Keratinocyte (primary cell): ENCODE measurements around the gene BCOR. TPM values are rescaled to one million over a fixed set of nuclear protein-coding genes. Genes with fewer than 3 reads are reported as not detected.

Experiments used
- DNase-seq: peaks from one replicate; pipeline ENCODE4 v3.0.0-alpha.2; 2011; ENCODE audit warnings: low read depth, missing footprints, low spot score
- FAIRE-seq: peaks from 2 replicates; lab custom pipeline; 2011; peaks lifted over from hg19 to GRCh38; lab: Jason Lieb, UNC
- H2AFZ ChIP-seq: 2 replicates; pipeline ENCODE4 v1.6.0; 2012; ENCODE audit warnings: low read length, control low read depth, inconsistent platforms; ENCODE audit not compliant: control insufficient read depth
- H3K27ac ChIP-seq: 2 replicates; pipeline ENCODE4 v1.5.1; 2011; ENCODE audit warnings: low read length; ENCODE audit not compliant: control insufficient read depth, insufficient read depth
- H3K27me3 ChIP-seq: 3 replicates; pipeline ENCODE4 v1.6.0; 2011; ENCODE audit warnings: low read length; ENCODE audit not compliant: control insufficient read depth, insufficient read depth; ENCODE audit errors: extremely low read depth
- H3K36me3 ChIP-seq, 2 experiments: 2 replicates in 1 of 2; 3 replicates in 1 of 2; pipeline ENCODE4 v1.5.1; 2011; ENCODE audit warnings: low read length in 2 of 2, mild to moderate bottlenecking in 1 of 2; ENCODE audit not compliant: control insufficient read depth in 2 of 2, insufficient read depth in 2 of 2; ENCODE audit errors: extremely low read depth in 1 of 2
- H3K4me1 ChIP-seq: 3 replicates; pipeline ENCODE4 v1.5.1; 2011; ENCODE audit warnings: low read length; ENCODE audit not compliant: control insufficient read depth, insufficient read depth; ENCODE audit errors: extremely low read depth
- H3K4me2 ChIP-seq: 3 replicates; pipeline ENCODE4 v1.6.0; 2011; ENCODE audit warnings: low read depth, low read length; ENCODE audit not compliant: control insufficient read depth, insufficient read depth; ENCODE audit errors: extremely low read depth
- H3K4me3 ChIP-seq, 3 experiments: fragments of 200-600 bp in 1 of 3; sonication (generic) in 1 of 3; 2 replicates in 2 of 3; 3 replicates in 1 of 3; pipeline ENCODE4 v1.5.1; 2011 to 2016; ENCODE audit warnings: low read length in 3 of 3, mild to moderate bottlenecking in 3 of 3, control low read depth in 2 of 3, inconsistent platforms in 1 of 3, low read depth in 1 of 3, mixed read lengths in 1 of 3, mixed run types in 1 of 3, moderate library complexity in 1 of 3; ENCODE audit not compliant: control insufficient read depth in 2 of 3, insufficient read depth in 2 of 3; ENCODE audit errors: extremely low read depth in 1 of 3
- H3K79me2 ChIP-seq: 2 replicates; pipeline ENCODE4 v1.6.0; 2012; ENCODE audit warnings: low read length; ENCODE audit not compliant: control insufficient read depth, insufficient read depth
- H3K9ac ChIP-seq: 3 replicates; pipeline ENCODE4 v1.6.0; 2011; ENCODE audit warnings: low read length; ENCODE audit not compliant: control insufficient read depth, insufficient read depth; ENCODE audit errors: extremely low read depth
- H3K9me1 ChIP-seq: 3 replicates; pipeline ENCODE4 v1.6.0; 2011; ENCODE audit warnings: low read length; ENCODE audit not compliant: control insufficient read depth, insufficient read depth; ENCODE audit errors: extremely low read depth
- H3K9me3 ChIP-seq: 2 replicates; pipeline ENCODE4 v1.5.1; 2012; ENCODE audit warnings: low read depth, low read length; ENCODE audit not compliant: control insufficient read depth
- H4K20me1 ChIP-seq: 3 replicates; pipeline ENCODE4 v1.6.0; 2011; ENCODE audit warnings: low read length; ENCODE audit not compliant: control insufficient read depth, insufficient read depth; ENCODE audit errors: extremely low read depth
- EZH2 ChIP-seq: IDR thresholded peaks from one replicate; pipeline ENCODE4 v1.6.1; 2012; ENCODE audit warnings: inconsistent platforms, mild to moderate bottlenecking, low read length, moderate library complexity
- dilution Hi-C: fragments of 300-500 bp; cut with MboI; formaldehyde crosslinking; loops from one replicate; pipeline ENCODE4 v1.7.0; 2020; ENCODE audit warnings: low sequenced_read_pairs; ENCODE audit not compliant: extremely low pct_ligation_motif_present
- polyA plus RNA-seq, 5 experiments: library from polyadenylated mRNA; depleted of rRNA in 3 of 5; stranded (reverse) in 3 of 5; stranded (forward) in 1 of 5; unstranded in 1 of 5; fragments of >200 nt; gene quantifications; 1 replicate in 1 of 5; 2 replicates in 3 of 5; 3 replicates in 1 of 5; pipeline versions ENCODE4 v1.2.1 to v1.2.3, GENCODE V29; 2011 to 2012; ENCODE audit warnings: missing spikeins in 2 of 5, low read depth in 1 of 5, low replicate concordance in 1 of 5
- TF ChIP-seq, protein P1 (sequence below), 3 experiments: IDR thresholded peaks in 1 of 3; conservative IDR thresholded peaks in 1 of 3; optimal IDR thresholded peaks in 1 of 3; 2 replicates in 2 of 3; 3 replicates in 1 of 3; pipeline versions ENCODE3 to v1.5.1; 2011; ENCODE audit warnings: low read length in 3 of 3, mild to moderate bottlenecking in 3 of 3, moderate library complexity in 2 of 3, control low read depth in 1 of 3, inconsistent platforms in 1 of 3; ENCODE audit not compliant: insufficient read depth in 2 of 3; ENCODE audit errors: extremely low read depth in 1 of 3

Gene BCOR
- polyA plus RNA-seq, 1 donor (not counting 4 experiments of a cell fraction or from before 2014, with no cell fraction given) = 5.0 TPM

DNA sequence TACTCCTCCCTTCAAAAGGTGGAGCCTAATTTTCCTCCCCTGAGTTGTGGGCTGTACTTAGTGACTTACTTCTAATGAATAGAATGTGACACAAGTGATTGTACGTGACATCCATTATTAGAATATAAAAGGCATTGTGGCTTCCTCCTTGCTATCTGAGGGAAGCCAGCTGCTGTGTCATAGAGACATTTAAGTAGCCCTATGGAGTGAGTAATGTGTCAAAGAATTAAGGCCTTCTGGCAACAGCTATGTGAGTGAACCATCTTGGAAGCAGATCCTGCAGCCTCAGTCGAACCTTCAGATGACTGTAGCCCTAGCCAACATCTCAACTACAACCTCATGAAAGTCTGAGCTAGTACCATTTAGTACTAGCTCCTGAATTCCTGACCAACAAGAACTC lies 76.1 kb downstream of the BCOR start:
- no peak for FAIRE-seq

GRCh38 chrX:40019541-40019940 lies 78.2 kb downstream of the BCOR start:
- FAIRE-seq (no peak), DNase-seq (no peak)
- H3K79me2 ChIP-seq = no peaks in the 10 kb centered on the region
- dilution Hi-C loops = no loop called here
- H3K4me2 ChIP-seq = no peak overlapping the region
- H3K9me3 ChIP-seq = no peaks in the 10 kb centered on the region
- no peaks in the 10 kb centered on the region for H3K36me3 ChIP-seq
- no peaks in the 10 kb centered on the region for H3K9me1 ChIP-seq
- no peak overlapping the region for H2AFZ ChIP-seq
- H3K27ac ChIP-seq = no peak overlapping the region
- H3K27me3 ChIP-seq = no peaks in the 10 kb centered on the region
- H3K4me1 ChIP-seq = no peaks in the 10 kb centered on the region
- no peak for TF ChIP-seq EZH2
- TF ChIP-seq, protein P1, sequence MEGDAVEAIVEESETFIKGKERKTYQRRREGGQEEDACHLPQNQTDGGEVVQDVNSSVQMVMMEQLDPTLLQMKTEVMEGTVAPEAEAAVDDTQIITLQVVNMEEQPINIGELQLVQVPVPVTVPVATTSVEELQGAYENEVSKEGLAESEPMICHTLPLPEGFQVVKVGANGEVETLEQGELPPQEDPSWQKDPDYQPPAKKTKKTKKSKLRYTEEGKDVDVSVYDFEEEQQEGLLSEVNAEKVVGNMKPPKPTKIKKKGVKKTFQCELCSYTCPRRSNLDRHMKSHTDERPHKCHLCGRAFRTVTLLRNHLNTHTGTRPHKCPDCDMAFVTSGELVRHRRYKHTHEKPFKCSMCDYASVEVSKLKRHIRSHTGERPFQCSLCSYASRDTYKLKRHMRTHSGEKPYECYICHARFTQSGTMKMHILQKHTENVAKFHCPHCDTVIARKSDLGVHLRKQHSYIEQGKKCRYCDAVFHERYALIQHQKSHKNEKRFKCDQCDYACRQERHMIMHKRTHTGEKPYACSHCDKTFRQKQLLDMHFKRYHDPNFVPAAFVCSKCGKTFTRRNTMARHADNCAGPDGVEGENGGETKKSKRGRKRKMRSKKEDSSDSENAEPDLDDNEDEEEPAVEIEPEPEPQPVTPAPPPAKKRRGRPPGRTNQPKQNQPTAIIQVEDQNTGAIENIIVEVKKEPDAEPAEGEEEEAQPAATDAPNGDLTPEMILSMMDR (optimal IDR thresholded peaks at IDR 0.05 in 1 of 3, IDR thresholded peaks at IDR 0.05 in 1 of 3, conservative IDR thresholded peaks at IDR 0.05 in 1 of 3; ENCODE audit: extremely low read depth in 1 of 3, insufficient read depth in 2 of 3, low read length in 3 of 3) = no peak
- no peaks in the 10 kb centered on the region for H4K20me1 ChIP-seq
- H3K4me3 ChIP-seq = no peak overlapping the region
- H3K9ac ChIP-seq = no peak overlapping the region

More for the DNA sequence above, 76.1 kb downstream of the BCOR start:
- H3K9me1 ChIP-seq = no peaks in the 10 kb centered on the region
- dilution Hi-C loops = no loop called here
- no peak overlapping the region for H3K4me3 ChIP-seq
- H3K27me3 ChIP-seq = no peaks in the 10 kb centered on the region
- H3K4me2 ChIP-seq = no peak overlapping the region
- no peak overlapping the region for H3K27ac ChIP-seq
- no peak for TF ChIP-seq EZH2
- TF ChIP-seq, protein P1 (optimal IDR thresholded peaks at IDR 0.05 in 1 of 3, IDR thresholded peaks at IDR 0.05 in 1 of 3, conservative IDR thresholded peaks at IDR 0.05 in 1 of 3; ENCODE audit: extremely low read depth in 1 of 3, insufficient read depth in 2 of 3, low read length in 3 of 3) = no peak
- H3K4me1 ChIP-seq = no peaks in the 10 kb centered on the region
- H3K36me3 ChIP-seq = no peaks in the 10 kb centered on the region
- no peak overlapping the region for H2AFZ ChIP-seq
- H3K9me3 ChIP-seq = no peaks in the 10 kb centered on the region
- H4K20me1 ChIP-seq = no peaks in the 10 kb centered on the region
- no peaks in the 10 kb centered on the region for H3K79me2 ChIP-seq
- no peak for DNase-seq
- H3K9ac ChIP-seq = no peak overlapping the region
